ENCODE results near the gene ATE1.
"Not testable (repeated sequence)": the region's sequence is repeated elsewhere in the genome, so short reads cannot be mapped to it uniquely, and the experiment has no call there.

Gene ATE1

DNA sequence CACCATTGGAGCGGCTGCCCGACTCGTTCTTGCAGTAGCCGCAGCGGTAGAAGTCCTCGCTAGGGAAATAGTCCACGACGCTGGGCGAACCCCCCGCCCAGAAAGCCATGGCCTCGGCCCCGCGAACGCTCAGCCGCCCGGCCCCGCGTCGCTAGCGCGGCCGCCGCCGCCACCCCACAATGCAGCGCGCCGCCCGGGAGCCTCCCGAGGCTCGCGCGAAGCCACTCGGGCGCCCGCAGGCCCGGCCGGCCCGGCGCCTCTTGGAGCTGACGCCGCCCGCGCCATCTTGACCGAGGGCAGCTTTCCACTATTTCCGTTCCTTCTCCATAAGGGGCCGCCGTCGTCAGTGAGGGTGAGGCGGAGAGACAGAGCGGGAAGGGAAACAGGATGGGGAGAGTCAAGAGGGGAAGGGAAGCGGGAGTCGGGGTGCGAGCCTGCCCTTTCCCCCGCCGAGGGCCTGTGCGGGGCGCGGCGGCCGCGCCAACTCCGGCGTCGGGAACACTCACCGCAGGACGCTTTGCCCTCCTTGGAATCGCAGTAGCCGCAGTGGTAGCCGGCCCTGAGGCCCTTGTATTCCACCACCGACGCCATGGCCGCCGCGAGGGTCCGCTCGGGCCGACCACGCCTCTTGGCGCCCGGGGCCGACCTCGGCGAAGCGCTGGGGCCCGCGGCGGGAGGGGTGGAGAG is at the start of gene ATE1:
Gene ATE1 (minus strand): TSS at position 191 of the 687 bp plus-strand sequence. CDS start 82 bp downstream, at position 109.
- DNase-seq, result peak; percentile 90

DNA sequence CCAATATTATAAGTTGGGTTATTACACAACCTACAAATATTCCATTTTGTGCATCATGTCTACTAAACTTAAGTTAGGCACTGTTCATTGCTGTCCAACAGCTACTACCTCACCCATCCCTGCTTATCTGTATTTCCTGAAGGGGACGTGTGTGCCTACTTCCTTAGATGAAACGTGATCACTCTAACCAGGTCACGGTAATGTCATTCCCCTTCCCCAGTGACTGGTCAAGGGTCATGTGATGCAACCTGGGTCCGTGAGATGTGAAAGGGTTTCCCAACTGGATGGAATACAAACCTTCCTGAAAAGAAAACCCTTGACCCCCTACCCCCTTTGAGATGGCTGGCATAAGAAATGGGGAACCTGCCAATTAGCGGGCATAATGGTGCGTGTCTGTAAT is 48.8 kb upstream of the ATE1 start:
- no peak for DNase-seq

DNA sequence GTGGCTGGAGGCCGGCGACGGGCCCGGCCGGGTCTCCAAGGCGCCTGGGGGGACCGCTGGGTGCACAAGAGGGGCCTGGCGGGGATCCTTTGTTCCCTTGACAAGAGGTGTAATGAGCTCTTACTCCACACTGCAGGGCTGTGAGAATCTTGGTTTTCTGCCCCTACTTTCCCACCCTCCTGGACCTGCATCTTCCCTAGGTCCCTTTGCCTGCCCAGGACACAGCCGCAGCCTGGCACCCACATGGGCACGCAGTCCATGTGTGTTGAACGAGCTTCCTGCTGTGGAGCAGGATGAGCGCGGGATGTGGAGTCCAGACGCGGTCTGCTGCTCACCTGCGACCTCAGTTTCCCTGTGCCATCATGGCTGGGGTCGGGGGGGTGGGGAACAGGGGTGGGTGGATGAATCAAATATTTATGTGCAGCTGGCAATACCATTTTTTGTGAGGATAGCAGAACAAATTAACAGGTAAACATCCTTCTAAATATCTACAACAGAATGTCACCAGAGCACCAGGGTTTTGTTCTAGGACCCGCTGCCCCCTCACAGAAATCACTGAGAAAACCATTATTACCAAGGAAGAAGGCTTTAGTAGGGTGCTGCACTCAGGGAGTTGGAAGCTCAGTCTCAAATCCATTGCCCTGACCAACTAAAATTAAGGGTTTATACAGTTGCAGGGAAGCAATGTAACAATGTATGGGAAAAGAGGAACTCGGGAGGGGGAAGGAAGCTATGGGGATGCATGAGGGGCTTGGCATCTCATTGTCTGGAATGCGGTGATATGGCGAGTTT is 47.7 kb upstream of the ATE1 start:
- no peak for DNase-seq

DNA sequence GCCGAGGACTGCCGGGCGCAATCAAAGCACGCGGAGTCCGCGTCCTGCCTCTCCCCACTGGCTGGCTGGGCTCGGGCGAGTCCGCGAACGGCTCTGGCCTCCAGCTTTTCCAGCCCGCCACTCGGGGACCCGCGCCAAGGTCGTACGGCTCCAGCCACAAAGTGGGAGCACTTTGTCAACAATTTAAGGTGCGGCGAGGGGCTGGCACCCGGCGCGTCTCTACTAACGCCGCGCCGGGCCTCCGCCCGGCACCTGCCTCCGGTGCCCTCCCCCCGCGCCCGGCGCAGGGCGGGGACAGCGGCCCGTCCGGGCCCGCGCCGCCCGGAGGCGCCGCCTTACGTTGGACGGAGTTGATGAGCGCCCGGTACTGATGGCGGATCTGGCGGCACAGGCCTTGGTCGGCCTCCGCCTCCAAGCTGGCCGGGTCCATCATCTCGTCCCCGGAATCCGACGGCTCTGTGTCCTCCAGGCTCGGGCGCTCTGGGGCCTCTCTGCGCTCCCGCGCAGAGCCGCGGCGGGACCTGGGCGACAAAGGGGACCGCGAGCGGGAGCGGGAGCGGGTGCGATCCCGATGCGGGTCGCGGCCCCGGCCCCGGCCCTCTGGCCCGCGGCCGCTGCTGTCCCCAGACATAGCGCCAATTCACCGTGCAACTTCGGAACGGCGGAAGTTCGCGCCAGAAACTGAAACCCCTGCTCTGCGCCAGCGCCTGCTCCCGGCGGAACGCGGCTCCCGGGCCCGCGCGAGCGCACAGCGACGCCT is 46.9 kb upstream of the ATE1 start, which contains the start of gene NSMCE4A:
Gene NSMCE4A (minus strand): TSS at position 683 of the 760 bp plus-strand sequence. CDS start 52 bp downstream, at position 631.
- DNase-seq, result peak; percentile 86

DNA sequence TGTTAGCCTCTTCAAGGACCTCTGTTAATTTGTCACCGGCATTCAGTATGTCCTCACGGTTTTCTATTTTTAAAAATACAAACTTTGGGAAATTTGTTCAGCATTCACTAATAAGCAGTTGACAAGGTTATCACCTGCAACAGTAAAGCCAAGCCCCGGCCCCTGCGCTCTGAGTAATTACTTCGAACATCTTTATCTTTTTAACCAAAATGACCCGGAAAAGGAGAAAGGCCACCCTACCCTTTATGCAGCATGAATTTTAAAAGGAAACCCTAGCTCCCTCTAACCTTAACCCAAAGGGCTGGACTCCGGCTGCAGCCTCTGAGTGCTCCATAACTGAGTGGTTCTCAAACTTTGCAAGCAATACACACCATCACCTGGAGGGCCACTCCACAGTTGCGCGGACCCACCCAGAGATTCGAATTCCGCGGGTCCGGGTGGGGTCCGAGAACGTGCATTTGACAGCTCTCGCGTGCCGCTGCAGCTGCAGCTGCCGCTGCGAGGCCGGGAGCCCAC is 46.2 kb upstream of the ATE1 start:
- DNase-seq, result no peak

DNA sequence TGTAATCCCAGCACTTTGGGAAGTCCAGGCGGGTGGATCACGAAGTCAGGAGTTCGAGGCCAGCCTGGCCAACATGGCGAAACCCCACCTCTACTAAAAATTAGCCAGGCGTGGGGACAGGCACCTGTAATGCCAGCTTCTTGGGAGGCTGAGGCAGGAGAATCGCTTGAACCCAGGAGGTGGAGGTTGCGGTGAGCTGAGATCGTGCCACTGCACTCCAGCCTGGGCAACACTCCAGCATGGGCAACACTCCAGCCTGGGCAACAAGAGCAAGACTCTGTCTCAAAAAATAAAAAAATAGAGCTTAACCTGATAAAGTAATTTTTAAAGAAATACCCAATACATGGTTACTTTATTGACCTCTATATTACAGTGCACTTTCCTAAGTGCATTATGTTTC is 41.3 kb upstream of the ATE1 start:
- DNase-seq, result not testable (repeated sequence)

DNA sequence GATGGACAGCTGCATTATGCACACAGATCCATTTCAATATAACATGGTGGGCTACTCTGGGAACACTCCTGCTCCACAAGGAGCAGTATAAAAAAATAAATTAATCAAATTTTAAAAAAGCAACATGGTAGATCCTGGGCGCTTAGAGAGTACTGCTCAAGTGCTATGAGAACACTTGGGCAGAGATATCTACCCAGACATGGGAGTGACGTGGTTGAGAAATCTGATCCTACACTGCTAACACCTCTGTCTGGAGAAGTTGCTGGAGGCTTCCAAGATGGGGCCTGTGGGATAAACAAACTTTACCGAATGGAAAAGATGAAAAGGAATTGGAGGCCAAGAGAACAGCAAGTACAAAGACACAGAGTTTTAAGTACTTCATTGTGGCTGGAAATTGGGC is 38.2 kb upstream of the ATE1 start:
- no peak for DNase-seq

DNA sequence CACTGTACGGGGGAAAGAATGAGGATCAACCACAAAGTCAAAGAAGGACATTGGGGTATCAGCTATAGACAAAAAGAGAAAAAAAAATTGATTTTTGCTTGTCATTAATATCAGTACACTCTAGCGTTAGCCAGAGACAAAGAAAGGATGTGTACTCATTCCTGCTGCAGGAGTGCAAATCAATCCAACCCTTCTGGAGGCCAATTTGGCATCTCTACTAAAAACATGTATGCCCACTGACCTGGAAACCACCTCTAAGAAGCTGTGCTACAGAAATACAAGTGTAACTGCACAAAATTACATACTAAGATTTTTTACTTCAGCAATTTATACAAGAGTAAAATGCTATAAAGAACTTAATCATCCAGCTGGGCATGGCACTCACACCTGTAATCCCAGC is 33.6 kb upstream of the ATE1 start:
- no peak for DNase-seq

DNA sequence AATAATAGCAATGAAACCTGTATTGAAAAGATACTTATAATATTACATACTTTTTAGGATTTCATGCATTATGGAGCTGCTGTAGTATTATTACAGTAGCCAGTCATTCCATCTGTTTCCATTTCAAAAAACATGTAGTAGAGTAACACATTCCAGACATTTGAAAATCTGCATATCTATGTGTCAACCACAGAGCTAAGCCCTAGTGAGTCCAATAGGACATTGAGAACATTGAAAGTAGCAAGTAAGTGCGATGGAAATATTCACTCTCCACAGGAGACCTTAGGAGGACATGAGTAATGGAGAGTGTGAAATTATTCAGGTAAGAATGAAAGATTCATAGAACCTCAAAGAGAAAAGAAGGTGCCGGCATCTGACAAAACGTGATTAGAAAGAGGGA is 31.8 kb upstream of the ATE1 start:
- DNase-seq, result no peak

DNA sequence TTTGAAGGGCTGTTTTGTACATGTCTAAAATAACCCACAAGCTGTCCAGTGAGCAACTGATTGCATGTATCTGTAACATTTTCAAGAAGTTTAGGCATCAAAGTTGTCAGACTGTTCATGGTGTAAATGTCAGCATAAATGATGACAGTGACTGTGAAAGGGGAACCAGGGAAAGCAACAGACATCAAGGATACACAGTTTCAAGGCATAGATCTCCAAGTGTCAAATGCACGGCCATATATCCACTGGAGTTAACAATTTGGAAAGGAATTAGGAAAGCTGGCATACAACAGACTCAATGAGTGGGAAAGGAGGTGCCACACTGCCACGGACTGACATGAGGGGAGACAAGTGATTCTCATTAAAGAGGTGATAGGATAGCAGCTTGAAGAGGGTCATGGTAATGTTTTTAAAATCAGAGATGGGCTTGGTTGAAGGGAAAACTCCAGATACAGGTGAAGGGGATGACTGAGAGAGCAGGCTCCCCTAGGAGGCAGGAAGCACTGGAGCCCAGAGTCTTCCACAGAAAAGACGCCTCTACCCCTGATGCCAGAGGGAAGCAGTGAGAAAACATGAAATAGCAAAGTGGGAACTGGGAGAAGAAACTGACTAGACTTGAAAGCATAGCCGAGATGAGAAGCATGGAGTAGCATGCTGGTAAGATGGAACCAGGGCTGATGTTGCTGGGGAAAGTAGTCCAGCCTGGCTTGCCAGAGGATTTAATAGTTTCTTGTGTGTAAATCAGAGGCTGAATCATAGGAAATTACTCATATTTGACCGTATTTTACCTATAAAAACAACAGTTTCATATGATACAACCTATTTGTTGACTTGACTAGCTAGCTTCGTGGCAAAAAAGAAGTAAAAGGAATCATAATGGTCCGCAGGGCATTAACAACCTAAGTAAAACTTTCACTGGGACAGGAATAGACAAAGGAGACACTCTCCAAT is 28.6 kb upstream of the ATE1 start:
- no peak for DNase-seq

DNA sequence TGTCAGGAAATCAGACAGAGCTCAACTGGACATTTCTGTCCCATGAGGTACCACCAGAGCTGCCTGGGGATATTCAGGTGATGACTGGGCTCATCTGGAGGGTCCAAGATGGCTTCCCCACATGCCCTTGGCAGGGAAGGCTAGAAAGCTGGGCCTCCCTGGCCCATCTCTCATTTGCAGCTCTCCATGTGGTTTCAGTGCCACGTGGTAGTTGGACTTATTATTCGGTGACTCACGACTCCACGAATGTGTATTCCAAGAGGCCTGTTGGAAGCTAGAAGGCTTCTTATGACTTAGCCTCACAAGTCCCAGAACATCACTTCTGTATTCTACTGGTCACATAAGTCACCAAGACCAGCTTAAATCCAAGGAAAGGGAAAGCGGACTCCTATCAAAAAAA is 24.4 kb upstream of the ATE1 start:
- DNase-seq, result no peak

DNA sequence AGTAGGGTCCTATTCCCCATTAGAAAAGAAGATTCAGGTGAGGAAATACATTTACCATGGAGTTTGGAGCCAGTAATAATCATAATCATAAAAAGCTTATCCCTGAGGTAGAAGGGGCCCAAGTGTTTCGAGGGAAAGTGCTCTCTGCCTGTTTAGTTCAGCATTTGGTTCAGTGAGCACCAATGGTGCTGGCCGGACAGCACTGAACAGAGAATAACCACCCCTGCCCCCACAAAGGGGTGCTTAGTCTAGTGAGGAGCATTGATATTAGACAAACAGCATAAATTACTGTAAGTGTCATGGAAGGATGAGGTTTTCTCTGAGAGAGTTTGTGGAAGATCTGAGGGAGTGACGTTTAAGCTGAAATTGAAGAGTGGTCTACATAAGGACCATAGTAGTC is 21.6 kb upstream of the ATE1 start:
- no peak for DNase-seq

DNA sequence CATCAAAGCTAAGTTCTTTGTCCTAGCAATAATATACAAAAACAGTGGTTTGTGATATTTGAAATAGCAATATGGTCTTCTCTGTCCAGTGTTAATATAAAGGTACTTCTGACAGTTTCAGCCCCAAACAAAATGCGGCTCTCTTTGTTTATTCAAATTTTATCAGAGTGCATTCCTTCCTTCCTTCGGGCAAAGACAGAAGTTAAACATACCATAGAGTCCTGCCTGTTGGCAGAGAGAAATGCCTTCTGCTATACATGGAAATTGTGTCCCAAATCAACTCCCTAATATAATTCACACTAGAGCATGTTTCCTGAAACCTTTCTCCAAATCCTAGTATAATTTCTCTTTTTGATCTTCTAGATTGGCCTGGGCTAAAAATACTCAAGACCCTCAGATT is 21.2 kb upstream of the ATE1 start:
- DNase-seq, result no peak

DNA sequence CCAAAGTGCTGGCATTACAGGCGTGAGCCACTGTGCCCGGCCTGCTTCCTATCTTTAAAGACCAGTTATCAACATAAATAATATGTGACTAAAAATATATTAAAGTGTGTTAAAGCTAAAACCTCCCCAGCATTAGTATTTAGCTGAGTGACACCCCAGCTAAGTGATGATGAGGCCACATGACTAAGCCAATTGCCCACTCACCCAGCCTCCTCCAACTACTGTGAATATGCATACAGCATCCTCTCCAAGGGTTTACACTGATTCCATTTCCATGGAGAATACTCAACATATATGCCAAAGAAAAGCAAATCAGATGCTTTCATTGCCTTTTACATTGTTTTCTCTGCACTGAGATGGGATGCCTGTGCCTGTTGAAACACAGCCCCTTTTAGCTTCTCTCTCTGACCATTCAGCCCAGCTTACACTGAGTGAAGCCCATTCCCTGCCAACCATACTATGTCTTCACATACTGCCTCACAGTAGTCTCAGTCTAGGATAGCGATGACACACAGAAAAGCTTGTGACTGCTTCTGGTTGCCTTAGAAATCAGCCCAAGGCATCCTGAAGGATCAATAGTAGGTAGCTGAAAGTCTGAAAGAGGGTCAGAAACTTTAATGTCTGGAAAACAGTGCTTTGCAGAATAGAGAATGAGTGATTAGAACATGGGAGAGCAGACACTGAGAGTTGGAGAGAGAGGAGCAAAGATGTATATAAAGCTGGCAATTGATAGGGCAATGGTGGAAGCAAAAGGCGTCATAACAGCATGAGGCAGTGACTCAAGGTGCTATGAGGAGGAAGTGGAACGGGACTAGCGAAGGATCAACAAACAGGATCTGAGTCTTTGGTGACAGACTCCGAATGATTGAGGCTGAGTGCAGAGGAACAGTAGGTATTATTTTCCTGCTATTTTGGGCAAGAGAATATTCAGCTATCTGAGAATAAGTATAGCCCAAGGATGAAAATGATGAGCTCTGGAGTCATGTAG is 19.8 kb upstream of the ATE1 start:
- no peak for DNase-seq

DNA sequence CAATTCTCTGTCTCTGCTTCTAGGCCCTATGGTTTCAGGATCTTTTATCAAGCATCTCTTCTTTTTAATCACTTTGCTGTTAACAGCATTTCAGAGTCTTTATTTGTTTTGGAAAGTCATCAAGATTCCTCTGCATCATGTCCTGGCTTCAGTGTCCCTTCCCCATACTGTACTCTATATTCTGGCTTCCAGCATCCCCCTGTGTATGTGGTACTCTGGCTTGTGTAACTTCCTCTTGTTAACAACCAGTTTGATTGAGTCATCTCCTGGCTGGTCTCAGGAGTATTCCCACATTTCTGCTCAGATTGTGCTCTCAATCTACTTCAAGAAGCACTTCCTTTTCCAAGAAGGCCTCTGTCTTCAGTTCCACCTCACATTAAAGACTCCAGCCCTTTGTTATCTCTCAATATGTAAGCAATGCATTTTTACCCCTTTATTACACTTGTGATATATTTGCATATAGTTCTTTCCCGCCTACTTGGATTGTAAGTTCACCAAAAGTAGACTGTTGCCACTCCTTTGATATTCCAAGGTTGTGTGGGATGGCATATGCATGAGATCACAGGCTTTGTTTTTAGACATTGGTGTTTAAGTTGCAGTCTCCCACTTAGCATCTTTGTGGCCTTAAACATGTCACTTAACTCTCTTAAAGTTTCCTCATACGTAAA is 15.1 kb upstream of the ATE1 start:
- no peak for DNase-seq

DNA sequence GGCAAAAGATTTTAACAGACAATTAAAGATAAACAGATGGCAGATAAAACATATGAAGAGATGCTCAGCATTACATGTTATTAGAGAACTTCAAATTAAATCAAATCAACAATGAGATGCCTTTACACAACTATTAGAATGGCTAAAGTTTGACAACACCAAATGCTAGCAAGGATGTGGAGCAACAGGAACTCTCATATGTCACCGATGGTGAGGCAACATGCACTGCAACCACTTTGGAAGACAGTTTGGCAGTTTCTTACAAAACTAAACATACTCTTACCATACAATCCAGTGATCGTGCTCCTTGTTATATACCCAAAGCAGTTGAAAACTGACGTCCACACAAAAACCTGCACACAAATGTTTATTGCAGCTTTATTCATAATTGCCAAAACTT is 13.7 kb upstream of the ATE1 start:
- no peak for DNase-seq

DNA sequence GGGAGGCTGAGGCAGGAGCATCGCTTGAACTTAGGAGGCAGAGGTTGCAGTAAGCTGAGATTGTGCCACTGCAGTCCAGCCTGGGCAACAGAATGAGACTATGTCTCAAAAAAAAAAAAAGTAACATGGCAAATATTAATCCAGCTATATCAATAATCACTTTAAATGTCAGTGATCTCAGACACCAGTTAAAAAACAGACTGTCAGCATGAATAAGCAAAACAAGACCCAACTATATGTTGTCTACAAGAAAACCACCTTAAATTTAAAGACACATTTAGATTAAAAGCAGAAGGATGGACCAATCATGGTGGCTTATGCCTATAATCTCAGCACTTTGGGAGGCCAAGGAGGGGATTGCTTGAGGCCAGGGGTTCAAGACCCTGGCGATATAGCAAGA is 8.5 kb upstream of the ATE1 start:
- no peak for DNase-seq

DNA sequence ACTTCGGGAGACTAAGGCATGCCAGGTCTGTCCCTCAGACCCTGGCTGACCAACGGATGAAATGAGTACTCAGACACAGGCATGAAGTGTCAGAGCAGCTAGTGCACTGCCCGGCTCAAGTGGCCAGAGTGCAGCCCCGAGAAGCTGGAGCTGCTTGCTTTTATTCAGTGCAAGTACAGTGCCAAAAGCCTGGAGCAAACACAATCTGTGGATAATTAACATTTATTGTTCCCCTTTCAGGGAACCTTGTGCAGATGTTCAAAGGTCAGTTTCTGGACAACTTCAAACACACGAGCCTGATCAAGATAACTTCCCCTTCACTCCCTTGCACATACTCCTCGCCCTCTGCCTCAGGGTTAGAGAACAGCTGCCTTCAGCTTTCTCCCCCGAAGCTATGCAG is 7.9 kb upstream of the ATE1 start:
- DNase-seq, result no peak

DNA sequence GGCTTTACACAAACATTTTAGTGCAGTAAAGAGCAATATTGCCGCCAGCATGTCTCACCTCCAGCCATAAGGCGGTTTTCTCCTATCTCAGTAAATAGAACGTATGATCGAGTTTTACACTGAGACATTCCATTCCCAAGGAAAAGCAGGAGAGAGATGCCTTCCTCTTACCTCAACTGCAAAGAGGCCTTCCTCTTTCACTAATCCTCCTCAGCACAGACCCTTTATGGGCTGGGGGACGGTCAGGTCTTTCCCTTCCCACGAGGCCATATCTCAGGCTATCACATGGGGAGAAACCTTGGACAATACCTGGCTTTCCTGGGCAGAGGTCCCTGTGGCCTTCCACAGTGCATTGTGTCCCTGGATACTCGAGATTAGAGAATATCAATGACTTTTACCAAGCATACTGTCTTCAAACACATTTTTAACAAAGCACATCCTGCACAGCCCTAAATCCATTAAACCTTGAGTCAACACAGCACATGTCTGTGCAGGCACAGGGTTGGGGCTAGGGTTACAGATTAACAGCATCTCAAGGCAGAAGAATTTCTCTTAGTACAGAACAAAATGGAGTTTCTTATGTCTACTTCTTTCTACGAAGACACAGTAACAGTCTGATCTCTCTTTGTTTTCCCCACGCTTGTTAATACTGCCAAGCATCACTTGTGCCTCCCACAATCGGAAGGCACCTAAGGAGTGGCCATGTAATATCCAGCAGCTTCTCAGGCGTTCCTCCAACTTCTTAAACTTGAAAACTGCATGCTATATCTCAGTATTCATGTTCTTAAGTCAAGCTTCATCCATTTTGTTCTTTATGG is 2.6 kb upstream of the ATE1 start:
- not testable (repeated sequence) for DNase-seq

Data from activated CD4-positive, alpha-beta T cell treated with anti-CD3 and anti-CD28 coated beads, Interleukin-2, Interleukin-6, amounts not matched to agents 100 ng/mL and 50 ng/mL, durations not matched to agents 16 hours and 8 hours (primary cell).